CD4-positive, alpha-beta T cell treated with Interleukin-10 for 1 hour (primary cell): Measurements from ENCODE around the gene ANKRD13C.

Experiments used
- DNase-seq: peaks from one replicate; pipeline ENCODE4 v3.0.0-alpha.2; 2020

Gene ANKRD13C

DNA sequence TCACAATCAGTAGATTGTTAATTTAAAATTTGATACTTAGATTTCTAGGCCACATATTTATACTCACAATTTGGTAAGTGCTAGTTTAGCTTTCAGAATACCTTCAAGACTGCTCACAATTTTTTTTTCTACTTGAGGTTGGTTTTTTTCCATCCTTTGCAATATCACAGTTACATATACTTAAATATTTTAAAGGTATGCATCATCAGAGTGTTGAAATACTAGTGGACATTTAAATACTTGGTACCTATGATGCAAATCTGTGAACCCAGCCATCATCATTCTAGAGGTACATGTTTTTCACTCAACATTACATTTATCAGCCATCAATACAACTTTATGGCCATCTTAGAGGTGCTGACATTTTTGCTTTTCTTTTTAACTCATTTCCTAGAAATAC is 143.0 kb downstream of the ANKRD13C start:
- DNase-seq = no peak

DNA sequence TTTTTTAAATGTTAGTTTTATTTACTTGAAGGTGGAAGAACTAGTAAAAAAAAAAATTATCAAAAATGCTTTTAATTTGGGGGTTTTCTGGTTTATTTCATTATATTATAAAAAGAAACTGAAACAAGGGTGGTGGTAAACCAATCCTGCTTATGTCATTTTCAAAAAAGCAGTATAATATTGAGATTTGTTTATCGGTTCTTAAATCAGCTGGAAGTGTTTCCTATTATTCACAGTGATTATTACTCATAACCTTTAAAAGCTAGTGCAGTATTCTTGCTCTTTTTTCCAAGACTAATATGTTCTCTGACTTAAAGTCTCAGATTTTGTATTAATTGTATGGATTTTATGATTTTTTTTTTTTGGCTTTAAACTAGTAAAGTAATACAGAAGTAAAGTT is 143.7 kb downstream of the ANKRD13C start:
- DNase-seq = no peak
